H1 (cell line): Measurements from ENCODE around the gene MAPK14. TPM values are rescaled to one million over a fixed set of nuclear protein-coding genes. Genes with fewer than 3 reads are reported as not detected.

Source experiments
- GTF2F1 ChIP-seq: IDR thresholded peaks from 2 replicates; pipeline ENCODE4 v1.6.1; 2012; ENCODE audit warnings: low read depth, low read length, improper control_type of control experiment, borderline replicate concordance
- HDAC2 ChIP-seq, 2 experiments: fragments of 300-600 bp in 1 of 2; sonication (generic) in 1 of 2; IDR thresholded peaks; 2 replicates each; pipeline ENCODE4 v1.6.1; 2011 to 2012; ENCODE audit warnings: low read depth in 2 of 2, low read length in 2 of 2, mild to moderate bottlenecking in 2 of 2, moderate library complexity in 2 of 2, borderline replicate concordance in 1 of 2, inconsistent platforms in 1 of 2
- RBBP5 ChIP-seq: IDR thresholded peaks from 2 replicates; pipeline ENCODE4 v1.7.1; 2012; ENCODE audit warnings: low read depth, mild to moderate bottlenecking, inconsistent platforms, low read length, moderate library complexity, borderline replicate concordance
- SP4 ChIP-seq: IDR thresholded peaks from 2 replicates; pipeline ENCODE4 v1.6.1; 2012; ENCODE audit warnings: low read length, inconsistent platforms
- TAF7 ChIP-seq: optimal IDR thresholded peaks from 2 replicates; pipeline ENCODE3; 2011; ENCODE audit warnings: low read depth, mild to moderate bottlenecking, inconsistent platforms, low read length, moderate library complexity, borderline replicate concordance
- polyA plus RNA-seq, 7 experiments: library from polyadenylated mRNA; depleted of rRNA in 3 of 7; stranded (reverse) in 5 of 7; unstranded in 2 of 7; fragments of >200 nt in 5 of 7; fragments of 200-250 nt in 2 of 7; gene quantifications; 1 replicate in 5 of 7; 2 replicates in 1 of 7; 4 replicates in 1 of 7; pipeline versions ENCODE4 v1.2.1 to v1.2.3, GENCODE V29; 2011 to 2013; ENCODE audit warnings: missing spikeins in 2 of 7, mixed read lengths in 2 of 7
- total RNA-seq: library from RNA; stranded (reverse); fragmentation: NEBNext Ultra II Directional; extraction: Animal tissue kit (Norgen Biotek cat#: 25700); gene quantifications from 2 replicates; pipeline ENCODE4 v1.2.1, GENCODE V29; 2021

MAPK14 gene
- total and polyA plus RNA-seq, 2 of the 8 experiments (the other 6 are each of a cell fraction or from before 2014, with no cell fraction given): 18.1 to 39.3 TPM

GRCh38 chr6:36025932-36026327, 1.7 kb upstream of the MAPK14 start (continued):
- TF ChIP-seq HDAC2 (IDR thresholded peaks at IDR 0.05; ENCODE audit: borderline replicate concordance in 1 of 2, low read depth in 2 of 2, low read length in 2 of 2) (no peak), RBBP5 (no peak), SP4 (no peak), TAF7 (no peak), GTF2F1 (no peak)
